ENCODE measurements around the gene FANCC.

FANCC gene

GRCh38 chr9:95080961-95081647 lies 236.4 kb downstream of the FANCC start:
- no peak for DNase-seq

GRCh38 chr9:95079461-95079860 lies 238.0 kb downstream of the FANCC start:
- no peak for DNase-seq

DNA sequence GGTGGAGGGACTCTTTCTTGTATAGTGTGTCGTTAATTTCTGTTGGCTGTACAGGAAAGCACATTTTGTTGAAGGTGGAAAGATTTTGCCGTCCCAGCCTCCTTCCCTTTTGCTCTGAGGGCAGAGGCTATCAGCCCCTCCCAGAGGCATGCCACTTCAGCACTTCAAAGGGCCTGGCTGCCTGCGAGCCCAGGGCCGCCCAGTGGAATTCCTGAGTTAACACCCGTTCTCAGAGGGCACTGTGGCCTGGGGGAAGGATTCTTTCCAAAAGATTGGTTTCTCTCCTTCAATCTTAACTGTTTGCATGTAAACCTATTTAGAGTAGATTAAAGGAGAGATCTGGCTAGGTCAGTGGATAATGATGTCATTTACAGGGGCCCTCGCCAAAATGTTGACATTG lies 238.6 kb downstream of the FANCC start:
- no peak for DNase-seq

DNA sequence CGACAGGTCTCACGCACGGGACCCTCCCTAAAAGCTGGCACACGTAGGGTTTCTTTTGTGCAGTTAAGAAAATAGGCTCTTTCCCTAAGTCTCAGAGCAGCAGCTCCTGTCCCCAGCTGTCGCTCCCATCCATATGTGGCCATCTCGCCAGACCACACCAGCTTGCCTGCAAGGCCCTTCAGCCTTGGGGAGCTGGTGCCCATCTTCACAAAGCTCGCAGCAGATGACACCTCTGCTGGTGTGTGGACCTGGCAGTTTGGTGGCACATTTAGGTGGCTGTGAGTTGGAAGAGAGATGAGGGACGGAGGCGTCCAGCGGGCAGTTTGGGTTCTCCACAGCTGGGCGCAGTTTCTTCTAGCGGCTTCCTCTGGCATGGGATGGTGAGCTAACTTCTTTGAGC lies 239.0 kb downstream of the FANCC start:
- DNase-seq: no peak

DNA sequence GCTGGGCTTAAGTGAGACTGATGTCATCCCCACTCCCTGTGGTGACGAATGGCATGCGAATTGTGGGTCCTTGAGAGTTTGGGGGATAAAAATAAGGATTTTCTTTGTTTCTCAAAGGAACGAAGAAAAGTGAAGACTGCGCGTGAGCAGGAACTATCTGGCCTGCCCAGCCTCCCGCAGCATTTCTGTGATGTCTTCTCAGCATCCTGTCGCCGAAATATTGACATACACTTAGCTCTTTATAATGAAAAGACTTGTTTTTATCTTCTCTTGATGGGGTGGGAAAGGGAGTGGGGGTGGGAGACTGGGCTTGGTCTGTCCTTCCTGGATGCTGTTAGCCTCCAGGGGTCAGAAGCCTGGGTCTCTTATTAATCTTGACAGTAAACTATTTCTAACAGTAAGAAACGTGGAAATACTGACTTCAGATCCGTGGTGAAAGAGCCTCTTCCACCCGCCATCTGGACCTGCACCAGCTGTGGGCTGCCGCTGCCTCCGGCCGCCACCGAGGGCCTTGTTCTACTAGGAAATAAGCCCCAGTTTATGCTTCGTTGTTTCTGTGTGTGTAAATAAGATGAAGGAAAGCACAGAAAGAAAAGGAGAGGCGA lies 239.6 kb downstream of the FANCC start:
- DNase-seq: no peak

DNA sequence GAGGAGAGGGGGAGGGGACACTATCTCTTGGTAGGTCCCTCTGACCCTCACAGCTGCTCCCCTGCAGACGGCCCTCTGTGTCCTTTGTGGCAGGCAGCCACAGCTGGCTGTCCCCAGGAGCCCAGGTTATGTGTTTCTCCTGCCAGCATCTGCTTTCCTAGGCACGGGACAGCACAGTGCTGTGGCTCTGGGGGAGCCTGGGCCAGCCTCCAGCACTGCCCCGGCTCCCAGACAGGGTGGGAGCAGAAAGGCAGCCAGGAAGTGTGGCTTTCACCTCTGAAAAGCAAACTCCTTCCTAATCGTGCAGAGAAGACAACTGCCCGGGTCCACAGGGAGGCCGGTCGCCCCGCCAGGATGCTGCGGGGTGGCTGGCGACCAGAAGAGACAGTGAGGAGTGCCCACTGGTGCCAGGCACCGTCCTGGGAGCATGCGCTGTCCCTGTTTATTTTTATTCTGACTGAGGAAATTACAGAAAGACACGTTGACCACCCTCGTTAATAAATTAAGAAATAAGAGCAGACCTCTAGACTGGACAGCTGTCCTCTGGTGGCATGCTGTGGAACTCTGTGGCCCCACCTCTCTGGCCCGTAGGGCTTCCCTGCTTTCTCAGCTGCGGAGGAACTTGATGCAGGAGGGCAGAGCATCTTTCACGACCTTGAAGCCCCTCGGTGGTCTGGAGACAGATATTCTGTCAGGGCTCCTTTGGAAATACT lies 240.3 kb downstream of the FANCC start:
- DNase-seq: no peak

- no peak for DNase-seq
These were observed 240.8 kb downstream of the FANCC start for GRCh38 chr9:95076696-95077052.

- DNase-seq: no peak
These were observed 241.8 kb downstream of the FANCC start for GRCh38 chr9:95075700-95076099.

- no peak for DNase-seq
These were observed 242.9 kb downstream of the FANCC start for GRCh38 chr9:95074632-95075031.

DNA sequence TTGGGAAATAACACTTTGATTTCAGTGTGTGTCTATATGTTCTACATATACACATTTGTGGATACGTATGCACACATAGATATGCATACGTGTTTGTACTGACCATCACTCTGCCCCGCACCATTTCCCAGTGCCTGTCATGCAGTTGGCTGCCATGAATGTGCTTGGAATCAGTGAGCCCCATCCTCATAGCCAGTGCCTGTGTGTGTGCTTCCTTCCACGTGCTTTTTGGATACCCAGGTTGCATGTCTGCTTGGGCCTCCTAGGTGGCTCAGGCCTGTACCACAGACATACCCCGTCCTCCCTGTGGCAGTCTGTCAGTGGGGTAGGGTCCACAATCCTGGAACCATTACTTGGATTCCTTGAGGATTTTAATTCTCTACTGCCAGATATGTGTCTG lies 243.6 kb downstream of the FANCC start:
- no peak for DNase-seq

- DNase-seq: no peak
These were observed 244.4 kb downstream of the FANCC start for GRCh38 chr9:95073042-95073607.

GRCh38 chr9:95071925-95072324 lies 245.6 kb downstream of the FANCC start:
- DNase-seq: no peak

GRCh38 chr9:95071450-95071849 lies 246.1 kb downstream of the FANCC start:
- no peak for DNase-seq

GRCh38 chr9:95070549-95071021 lies 246.9 kb downstream of the FANCC start:
- DNase-seq: no peak

DNA sequence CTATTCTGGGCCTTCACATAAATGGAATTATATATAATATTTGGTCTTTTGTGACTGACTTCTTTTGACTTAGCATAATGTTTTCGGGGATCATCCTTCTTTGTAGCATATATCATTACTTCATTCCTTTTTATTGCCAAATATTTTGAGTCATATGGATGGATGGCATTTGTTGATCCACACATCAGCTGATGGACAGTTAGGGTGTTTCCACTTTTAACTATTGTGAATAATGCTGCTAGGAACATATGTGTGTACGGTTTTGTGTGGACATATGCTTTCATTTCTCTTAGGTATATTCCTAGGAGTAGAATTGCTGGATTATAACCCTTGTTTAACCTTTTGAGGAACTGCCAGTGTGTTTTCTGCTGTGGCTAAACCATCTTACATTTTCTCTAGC lies 249.6 kb downstream of the FANCC start:
- no peak for DNase-seq

DNA sequence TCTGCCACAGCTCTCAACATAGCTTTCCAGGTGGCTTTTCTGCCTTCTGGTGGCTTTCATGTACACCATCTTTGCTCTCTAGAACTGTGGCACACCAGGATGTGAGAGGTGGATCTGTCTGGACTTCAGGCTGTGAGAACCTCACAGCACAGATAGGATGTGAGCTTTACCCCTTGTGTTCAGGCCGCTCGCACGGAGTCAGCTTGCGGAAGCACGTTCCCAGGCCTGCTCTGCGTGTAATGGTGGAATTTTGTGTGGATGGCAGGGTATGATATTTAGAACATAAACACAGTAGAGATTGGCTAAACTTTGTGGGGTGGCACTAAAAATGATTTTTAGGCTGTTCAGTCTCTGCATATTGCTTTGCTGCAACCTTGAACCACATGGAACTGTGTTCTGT lies 250.5 kb downstream of the FANCC start:
- DNase-seq: no peak

DNA sequence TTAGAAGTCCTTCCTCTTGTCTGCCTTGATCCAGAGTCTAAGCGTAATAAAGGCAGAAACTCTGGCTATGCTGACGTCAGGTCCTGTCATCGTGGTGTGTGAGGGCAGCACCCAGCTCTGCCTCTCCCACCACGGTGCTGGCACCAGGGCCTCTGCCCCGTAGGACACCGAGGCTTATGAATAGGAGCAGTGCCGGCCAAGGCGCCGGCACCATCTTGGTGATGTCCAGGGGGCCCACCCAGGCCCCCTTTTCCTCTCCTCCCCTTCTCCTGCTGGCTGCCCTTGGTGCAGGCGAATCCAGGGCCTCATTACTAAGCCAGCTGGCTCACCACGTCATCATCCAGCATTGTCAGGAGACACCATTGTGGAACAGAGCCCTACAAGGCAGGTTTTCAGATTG lies 252.3 kb downstream of the FANCC start:
- no peak for DNase-seq

DNA sequence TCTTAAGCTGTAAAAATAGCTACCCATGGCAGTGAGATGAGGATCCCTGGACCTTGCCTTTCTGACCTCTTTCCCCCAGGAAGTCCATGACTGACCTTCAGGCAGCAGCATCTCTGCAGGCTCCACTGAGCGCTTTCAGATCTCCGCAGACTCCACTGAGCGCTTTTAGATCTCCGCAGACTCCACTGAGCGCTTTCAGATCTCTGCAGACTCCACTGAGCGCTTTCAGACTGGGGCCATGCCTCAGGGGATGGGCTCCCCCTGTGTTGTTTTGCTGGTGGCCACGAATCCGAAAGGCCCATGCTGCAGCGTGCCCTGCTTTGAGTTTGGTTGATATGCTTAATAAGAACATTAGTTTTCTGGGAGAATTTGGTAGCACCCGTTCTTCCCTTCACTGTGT lies 254.2 kb downstream of the FANCC start:
- DNase-seq: no peak

- no peak for DNase-seq
These were observed 254.9 kb downstream of the FANCC start for GRCh38 chr9:95062596-95063065.

- no peak for DNase-seq
These were observed 255.5 kb downstream of the FANCC start for GRCh38 chr9:95061916-95062595.

GRCh38 chr9:95060916-95061315 lies 256.6 kb downstream of the FANCC start:
- DNase-seq: no peak

DNA sequence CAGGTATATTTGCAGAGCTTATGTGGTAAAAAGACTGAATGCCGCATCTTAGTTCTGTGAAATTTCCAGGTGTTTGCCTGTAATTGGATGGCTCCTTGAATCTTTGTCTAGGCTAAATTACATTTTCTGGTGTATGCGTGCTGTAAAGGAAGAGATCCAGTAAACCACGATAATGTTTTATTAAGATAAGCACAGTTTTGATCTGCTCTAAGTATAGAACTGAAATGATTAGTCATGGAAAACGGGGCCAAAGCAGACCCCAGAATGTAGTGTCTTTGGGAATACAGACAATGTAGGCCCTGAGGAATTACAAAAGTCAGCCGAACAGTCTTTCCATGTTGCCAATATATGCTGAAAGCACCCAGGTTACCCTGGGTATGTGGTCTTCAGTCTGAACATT lies 257.3 kb downstream of the FANCC start:
- DNase-seq: no peak

DNA sequence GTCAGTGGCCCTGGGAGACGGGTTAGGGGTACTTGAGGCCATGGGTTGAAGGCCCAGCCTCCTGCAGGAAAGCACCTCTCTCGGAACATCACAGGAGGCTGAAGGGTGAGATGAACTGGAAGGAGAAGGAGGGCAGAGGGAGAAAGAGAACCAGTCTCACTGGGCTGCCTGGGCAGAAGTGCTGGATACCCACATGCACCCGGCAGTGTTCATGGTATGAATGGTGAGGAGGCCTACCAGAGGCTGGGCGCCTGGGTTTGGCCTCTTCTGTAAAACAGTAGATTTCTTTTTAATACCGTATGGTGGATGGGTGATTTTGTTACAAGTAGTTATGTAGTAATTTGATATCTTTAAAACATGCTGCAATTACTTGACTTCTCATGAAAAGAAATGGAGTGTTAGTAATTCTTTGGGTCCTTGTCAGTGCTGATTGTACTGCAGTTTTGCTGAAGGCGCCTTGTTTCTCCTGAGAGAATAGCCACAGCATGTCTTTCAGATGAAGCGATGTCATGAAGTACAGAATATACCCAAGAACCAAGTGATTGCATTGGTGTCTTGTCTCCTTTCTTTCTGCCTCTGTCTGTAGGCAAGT lies 258.6 kb downstream of the FANCC start:
- DNase-seq: no peak
